GM18505 (cell line): ENCODE measurements around the gene LRMDA.

ENCODE experiments used
- ATAC-seq: cut with Tn5 transposase; IDR thresholded peaks from one replicate; pipeline ENCODE4 v1.9.1; 2021; ENCODE audit not compliant: unreplicated experiment
- POLR2A ChIP-seq: IDR thresholded peaks from 4 replicates; pipeline ENCODE4 v1.6.1; 2011; ENCODE audit warnings: borderline replicate concordance; ENCODE audit not compliant: insufficient read depth, insufficient read length; ENCODE audit errors: extremely low read depth

Gene LRMDA

GRCh38 chr10:75596930-75597620, 165.7 kb downstream of the LRMDA start:
- no peak for ATAC-seq

GRCh38 chr10:75597773-75598440, 166.5 kb downstream of the LRMDA start:
- no peak for TF ChIP-seq POLR2A
- no peak for ATAC-seq

More at GRCh38 chr10:75596930-75597620, 165.7 kb downstream of the LRMDA start:
- TF ChIP-seq POLR2A: no peak

GRCh38 chr10:75598998-75599397, 167.6 kb downstream of the LRMDA start:
- no peak for TF ChIP-seq POLR2A
- no peak for ATAC-seq

- TF ChIP-seq POLR2A: no peak
- no peak for ATAC-seq
These were observed 168.6 kb downstream of the LRMDA start for GRCh38 chr10:75599875-75600648.

GRCh38 chr10:75600833-75601232, 169.4 kb downstream of the LRMDA start:
- no peak for ATAC-seq
- TF ChIP-seq POLR2A: no peak

GRCh38 chr10:75602341-75602740, 170.9 kb downstream of the LRMDA start:
- no peak for TF ChIP-seq POLR2A
- ATAC-seq: no peak

- no peak for ATAC-seq
- TF ChIP-seq POLR2A: no peak
These were observed 173.7 kb downstream of the LRMDA start for GRCh38 chr10:75605096-75605495.

- ATAC-seq: peak; percentile 4
These were observed 174.4 kb downstream of the LRMDA start for GRCh38 chr10:75605795-75606194.

GRCh38 chr10:75606203-75606779, 174.9 kb downstream of the LRMDA start:
- peak; percentile 41 for ATAC-seq

GRCh38 chr10:75607576-75607975, 176.2 kb downstream of the LRMDA start:
- no peak for TF ChIP-seq POLR2A
- no peak for ATAC-seq

More at GRCh38 chr10:75606203-75606779, 174.9 kb downstream of the LRMDA start:
- no peak for TF ChIP-seq POLR2A

GRCh38 chr10:75610183-75610582, 178.8 kb downstream of the LRMDA start:
- TF ChIP-seq POLR2A: no peak
- no peak for ATAC-seq

- TF ChIP-seq POLR2A: no peak
- ATAC-seq: peak; percentile 47
These were observed 180.0 kb downstream of the LRMDA start for GRCh38 chr10:75611172-75611992.

GRCh38 chr10:75611993-75612372, 180.6 kb downstream of the LRMDA start:
- ATAC-seq: no peak
- TF ChIP-seq POLR2A: no peak
